AG10803 (cell line): ENCODE data around the gene INPP5D.

Experiments
- DNase-seq: peaks from one replicate; pipeline ENCODE4 v3.0.0; 2010; ENCODE audit warnings: low read depth
- H3K4me3 ChIP-seq: 2 replicates; pipeline ENCODE4 v1.5.1; 2011; ENCODE audit warnings: mild to moderate bottlenecking, low read length, control low read depth
- CTCF ChIP-seq: conservative IDR thresholded peaks from 2 replicates; pipeline ENCODE4 v1.5.1; 2011; ENCODE audit warnings: mild to moderate bottlenecking, low read length, control low read depth, inconsistent platforms

INPP5D gene

GRCh38 chr2:233082931-233083755 lies 23.0 kb downstream of the INPP5D start:
- no peak overlapping the region for H3K4me3 ChIP-seq
- DNase-seq, result no peak
- TF ChIP-seq CTCF, result no peak

DNA sequence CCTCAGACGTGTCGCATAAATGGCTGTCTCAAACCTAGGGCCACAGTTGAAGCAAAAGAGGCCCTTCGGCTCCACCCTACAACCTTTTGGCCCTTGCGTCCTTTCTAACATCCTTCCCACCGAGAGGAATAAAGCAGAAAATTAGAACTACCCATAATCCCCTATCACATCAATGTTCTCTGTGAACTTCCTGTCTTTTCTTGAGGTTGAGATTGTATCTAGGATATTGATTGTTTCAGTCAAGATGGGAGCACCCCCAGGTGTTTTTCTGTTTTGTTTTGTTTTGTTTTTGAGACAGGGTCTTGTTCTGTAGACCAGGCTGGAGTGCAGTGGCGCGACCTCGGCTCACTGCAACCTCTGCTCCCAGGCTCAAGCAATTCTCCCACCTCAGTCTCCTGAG lies 23.6 kb downstream of the INPP5D start:
- TF ChIP-seq CTCF, result no peak
- H3K4me3 ChIP-seq, result no peak overlapping the region
- DNase-seq, result no peak

- no peak for DNase-seq
- H3K4me3 ChIP-seq, result no peak overlapping the region
- TF ChIP-seq CTCF, result no peak
Measured at GRCh38 chr2:233084488-233084887, 24.3 kb downstream of the INPP5D start.

DNA sequence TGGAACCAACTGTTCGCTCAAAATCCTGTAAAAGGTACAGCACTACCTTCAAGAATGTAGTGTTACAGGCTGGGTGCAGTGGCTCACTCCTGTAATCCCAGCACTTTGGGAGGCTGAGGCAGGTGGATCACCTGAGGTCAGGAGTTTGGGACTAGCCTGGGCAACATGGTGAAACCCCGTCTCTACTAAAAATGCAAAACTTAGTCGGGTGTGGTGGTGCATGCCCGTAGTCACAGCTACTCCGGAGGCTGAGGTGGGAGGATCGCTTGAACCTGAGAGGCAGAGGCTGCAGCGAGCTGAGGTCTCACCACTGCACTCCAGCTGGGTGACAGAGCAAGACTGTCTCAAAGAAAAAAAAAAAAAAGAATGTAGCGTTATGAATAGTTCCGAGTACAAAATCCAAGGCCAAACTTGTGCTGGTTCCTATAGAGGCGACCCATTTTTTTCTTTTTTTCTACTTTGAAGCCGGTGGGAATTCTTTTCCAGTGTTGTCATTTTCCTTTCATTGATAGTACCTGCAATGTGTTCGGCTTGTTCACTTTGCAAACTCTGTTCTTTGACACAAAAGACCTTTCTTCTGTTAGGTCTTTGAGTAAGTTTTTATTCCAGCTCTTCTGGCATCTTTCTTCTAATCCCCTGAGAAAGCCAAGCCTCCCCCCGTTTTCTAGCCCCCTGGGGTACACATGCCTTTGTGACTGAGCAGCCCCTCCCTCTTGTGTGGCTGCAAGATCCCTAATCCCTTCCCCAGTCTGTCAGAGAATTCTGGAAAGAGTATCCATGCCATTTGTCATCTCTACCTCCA lies 25.1 kb downstream of the INPP5D start:
- no peak overlapping the region for H3K4me3 ChIP-seq
- DNase-seq, result no peak
- no peak for TF ChIP-seq CTCF

DNA sequence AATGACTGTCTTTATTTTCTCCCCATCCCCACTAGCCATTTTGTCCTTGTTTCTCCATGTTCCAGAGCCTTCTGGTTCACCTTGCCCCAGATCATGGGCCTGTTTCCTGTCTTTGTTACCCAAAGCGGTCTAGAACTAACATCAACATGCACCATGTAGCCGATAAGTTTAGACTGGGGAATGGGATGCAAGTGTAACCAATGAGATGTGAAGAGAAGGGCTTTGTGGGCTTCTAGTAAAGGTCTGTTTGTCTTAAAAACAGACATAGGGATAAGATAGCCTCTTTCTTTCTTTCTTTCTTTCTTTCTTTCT lies 25.7 kb downstream of the INPP5D start:
- no peak overlapping the region for H3K4me3 ChIP-seq
- TF ChIP-seq CTCF, result no peak
- no peak for DNase-seq

- H3K4me3 ChIP-seq, result no peak overlapping the region
- no peak for TF ChIP-seq CTCF
- no peak for DNase-seq
Measured at GRCh38 chr2:233087713-233088112, 27.6 kb downstream of the INPP5D start.

- no peak overlapping the region for H3K4me3 ChIP-seq
- TF ChIP-seq CTCF, result no peak
- DNase-seq, result no peak
Measured at GRCh38 chr2:233088972-233089345, 28.8 kb downstream of the INPP5D start.
